Islet of Langerhans (tissue), 1 donor: ENCODE results near the gene ACER3.
"Not testable (repeated sequence)": the region's sequence is repeated elsewhere in the genome, so short reads cannot be mapped to it uniquely, and the experiment has no call there.

Experiments used
- FAIRE-seq: peaks from one replicate; lab custom pipeline; 2011; peaks lifted over from hg19 to GRCh38; lab: Jason Lieb, UNC

ACER3 gene

GRCh38 chr11:76860539-76861475 is at the start of gene ACER3:
ACER3 (plus strand) TSS chr11:76860918; CDS start chr11:76860977, 59 bp downstream.
- no peak for FAIRE-seq

- FAIRE-seq = no peak
Measured at GRCh38 chr11:76811259-76811658, 49.5 kb upstream of the ACER3 start.

DNA sequence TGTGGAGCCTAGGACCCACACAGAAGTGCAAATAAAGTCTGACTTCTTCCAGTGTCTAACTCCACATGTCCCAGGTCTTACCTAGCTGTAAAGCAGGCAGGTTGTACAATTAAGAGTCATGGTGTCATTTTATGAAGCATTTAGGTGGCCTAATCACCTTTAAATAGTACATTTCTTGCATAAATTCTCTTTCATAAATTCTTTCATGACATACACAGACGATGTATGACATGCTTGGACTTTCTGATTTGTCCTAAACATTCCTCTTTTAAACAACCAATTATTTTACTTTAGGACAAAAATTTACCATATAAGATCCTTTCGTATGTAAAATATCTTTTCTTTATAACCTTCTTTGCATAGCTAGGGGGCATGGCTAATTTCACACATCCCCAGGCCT is 46.3 kb upstream of the ACER3 start:
- FAIRE-seq = no peak

DNA sequence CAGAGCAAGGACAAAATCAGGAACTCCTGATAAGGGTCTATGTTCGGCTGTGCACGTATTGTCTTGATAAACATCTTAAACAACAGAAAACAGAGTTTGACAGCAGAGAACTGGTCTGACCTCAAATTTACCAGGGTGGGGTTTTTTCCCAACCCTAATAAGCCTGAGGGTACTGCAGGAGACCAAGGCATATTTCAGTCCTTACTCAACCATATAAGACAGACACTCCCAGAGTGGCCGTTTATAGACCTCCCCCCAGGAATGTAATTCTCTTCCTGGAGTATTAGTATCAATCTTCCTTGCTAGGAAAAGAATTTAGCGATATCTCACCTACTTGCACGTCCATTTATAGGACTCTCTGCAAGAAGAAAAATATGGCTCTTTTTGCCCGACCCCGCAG is 45.0 kb upstream of the ACER3 start:
- not testable (repeated sequence) for FAIRE-seq

- no peak for FAIRE-seq
Measured at GRCh38 chr11:76820184-76820566, 40.5 kb upstream of the ACER3 start.

GRCh38 chr11:76821396-76821795 is 39.3 kb upstream of the ACER3 start:
- FAIRE-seq = not testable (repeated sequence)

DNA sequence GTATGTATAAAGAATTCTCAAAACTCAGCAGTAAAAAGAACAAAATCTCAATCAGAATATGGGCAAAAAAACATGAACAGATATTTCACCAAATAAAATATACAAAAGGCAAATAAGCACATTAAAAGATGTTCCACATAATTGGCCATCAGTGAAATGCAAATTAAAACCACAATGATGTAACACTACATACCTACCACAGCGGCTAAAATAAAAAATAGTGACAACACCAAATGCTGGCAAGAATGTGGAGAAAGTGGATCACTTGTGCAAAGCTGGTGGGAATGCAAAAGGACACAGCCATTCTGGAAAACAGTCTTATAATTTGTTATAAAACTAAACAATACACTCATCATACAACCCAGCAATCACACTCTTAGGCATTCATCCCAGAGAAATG is 38.3 kb upstream of the ACER3 start:
- FAIRE-seq = no peak

DNA sequence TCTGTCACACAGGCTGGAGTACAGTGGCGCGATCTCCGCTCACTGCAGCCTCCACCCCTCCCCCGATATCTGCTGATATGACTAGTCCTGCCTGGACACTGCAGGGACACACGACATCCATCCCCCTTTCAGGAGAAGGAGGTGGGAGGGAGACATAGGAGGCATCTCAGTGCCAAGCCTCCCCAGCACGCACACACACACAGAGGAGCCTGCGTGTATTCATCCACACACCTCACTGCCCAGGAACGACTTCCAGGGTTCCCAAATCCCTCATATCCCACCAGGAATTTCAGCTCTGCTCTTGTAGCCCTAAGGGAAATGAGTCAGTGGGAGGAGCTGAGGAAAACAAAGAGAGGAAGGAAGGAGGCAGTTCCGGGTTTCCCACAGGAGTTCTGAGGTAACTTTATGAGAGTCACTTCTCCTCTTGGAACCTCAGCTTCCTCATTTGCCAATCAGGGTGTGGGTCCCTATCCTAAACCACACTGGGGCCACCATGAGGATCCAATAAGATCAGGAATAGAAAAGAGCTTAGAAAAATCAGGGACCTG is 37.2 kb upstream of the ACER3 start:
- no peak for FAIRE-seq

DNA sequence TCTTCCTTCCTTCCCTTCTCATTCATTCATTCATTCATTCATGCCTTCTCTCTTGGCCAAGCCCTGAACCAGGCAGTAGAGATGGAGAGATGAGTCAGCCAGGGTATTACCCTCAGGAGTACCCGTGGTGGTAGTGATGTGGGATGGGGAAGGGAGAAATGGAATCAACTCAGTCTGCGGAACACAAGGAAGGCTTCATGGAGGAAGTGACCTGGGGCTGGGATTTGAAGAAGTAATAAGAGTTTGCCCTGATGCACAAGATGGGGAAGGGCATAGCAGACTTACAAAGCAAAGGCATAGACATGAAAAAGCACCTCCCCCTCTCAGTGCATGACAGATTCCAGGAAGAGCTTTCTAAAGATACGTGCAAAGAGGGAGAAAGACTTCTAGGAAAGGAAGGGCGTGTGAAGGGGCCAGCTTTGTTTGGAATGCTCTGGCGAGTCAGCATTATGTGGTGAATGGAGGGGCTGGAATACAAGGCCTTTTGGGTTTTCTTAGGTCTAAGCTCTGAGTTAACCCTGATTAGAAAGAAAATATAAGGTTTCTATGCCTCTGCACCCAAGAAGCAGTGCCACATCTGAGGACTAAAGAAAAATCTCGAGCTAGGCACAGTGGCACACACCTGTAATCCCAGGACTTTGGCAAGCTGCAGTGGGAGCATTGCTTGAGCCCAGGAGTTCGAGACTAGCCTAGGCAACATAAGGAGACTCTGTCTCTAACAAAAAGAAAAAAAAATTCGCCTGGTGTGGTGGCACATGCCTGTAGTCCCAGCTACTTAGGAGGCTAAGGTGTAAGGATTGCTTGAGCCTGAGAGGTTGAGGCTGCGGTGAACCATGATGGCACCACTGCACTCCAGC is 36.4 kb upstream of the ACER3 start:
- no peak for FAIRE-seq

DNA sequence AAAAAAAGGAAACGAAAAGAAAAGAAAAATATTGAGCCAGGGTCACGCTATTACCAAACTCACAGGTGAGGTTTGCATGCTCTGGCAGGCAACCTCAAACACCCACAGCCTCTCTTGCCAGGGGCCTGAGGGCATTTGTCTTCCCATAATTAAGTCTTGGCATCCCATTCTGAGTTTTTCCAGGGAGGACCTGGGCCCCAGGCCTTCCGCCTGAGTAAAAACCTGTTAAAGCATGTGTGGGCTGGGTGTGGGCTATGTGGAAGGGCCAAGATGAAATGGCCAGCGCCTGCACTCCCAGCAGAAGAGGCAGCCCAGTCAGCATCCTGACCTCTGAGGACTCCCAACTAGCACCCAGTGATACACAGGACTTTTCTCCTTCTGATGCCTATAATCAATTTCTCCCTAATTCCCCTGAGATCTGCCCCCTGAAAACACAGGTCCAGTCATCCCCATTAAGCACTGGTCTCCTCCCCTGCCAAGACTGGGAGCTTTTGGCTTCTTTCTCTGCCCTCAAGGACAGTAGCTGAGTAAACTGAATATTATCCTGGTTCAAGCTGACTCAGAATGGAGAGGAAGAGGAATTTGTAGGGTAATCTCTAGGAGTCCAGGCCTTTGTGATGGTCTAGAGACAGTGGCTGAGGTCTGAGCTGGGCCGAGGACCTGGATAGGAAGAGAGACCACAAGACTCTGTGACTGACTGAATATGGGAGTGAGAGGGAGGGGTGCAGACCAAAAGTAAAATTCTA is 35.6 kb upstream of the ACER3 start:
- no peak for FAIRE-seq

DNA sequence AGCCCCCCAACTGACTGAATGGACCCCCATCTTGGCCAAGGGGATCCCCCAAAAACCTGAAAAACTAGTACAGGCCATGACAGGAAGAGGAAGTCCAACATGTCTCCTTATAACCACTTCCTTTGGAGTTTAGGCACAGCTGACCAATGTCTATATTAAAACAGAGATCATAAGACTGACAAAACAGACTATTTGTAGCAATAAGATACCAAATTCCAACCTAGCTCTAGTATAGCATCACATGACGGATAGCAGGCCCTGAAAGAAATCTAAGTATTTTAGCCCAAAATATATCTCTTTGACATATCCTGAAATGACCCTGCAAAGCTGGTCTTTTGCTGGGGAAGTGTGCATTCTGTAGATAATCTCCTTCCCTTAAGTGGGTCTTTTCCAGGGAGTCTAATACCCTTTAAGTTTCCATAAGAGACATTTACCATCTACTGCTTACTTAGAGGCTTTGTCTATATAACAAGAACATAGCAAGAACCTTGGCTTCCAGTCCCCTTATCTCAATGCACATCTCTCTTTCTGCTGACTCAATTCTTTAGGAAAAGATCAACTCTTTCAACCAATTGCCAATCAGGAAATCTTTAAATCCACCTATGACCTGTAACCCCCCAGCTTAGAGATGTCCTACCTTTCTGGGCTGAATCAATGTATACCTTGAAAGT is 34.9 kb upstream of the ACER3 start:
- no peak for FAIRE-seq

DNA sequence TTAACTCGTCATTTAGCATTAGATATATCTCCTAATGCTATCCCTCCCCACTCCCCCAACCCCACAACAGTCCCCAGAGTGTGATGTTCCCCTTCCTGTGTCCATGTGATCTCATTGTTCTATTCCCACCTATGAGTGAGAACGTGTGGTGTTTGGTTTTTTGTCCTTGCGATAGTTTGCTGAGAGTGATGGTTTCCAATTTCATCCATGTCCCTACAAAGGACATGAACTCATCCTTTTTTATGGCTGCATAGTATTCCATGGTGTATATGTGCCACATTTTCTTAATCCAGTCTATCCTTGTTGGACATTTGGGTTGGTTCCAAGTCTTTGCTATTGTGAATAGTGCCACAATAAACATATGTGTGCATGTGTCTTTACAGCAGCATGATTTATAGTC is 34.2 kb upstream of the ACER3 start:
- FAIRE-seq = not testable (repeated sequence)

DNA sequence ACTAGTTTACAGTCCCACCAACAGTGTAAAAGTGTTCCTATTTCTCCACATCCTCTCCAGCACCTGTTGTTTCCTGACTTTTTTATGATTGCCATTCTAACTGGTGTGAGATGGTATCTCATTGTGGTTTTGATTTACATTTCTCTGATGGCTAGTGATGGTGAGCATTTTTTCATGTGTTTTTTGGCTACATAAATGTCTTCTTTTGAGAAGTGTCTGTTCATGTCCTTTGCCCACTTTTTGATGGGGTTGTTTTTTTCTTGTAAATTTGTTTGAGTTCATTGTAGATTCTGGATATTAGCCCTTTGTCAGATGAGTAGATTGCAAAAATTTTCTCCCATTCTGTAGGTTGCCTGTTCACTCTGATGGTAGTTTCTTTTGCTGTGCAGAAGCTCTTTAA is 33.7 kb upstream of the ACER3 start:
- not testable (repeated sequence) for FAIRE-seq

- FAIRE-seq = no peak
Measured at GRCh38 chr11:76830639-76831327, 29.9 kb upstream of the ACER3 start.

GRCh38 chr11:76831686-76832310 is 28.9 kb upstream of the ACER3 start:
- FAIRE-seq = no peak

GRCh38 chr11:76832361-76832760 is 28.4 kb upstream of the ACER3 start:
- no peak for FAIRE-seq

DNA sequence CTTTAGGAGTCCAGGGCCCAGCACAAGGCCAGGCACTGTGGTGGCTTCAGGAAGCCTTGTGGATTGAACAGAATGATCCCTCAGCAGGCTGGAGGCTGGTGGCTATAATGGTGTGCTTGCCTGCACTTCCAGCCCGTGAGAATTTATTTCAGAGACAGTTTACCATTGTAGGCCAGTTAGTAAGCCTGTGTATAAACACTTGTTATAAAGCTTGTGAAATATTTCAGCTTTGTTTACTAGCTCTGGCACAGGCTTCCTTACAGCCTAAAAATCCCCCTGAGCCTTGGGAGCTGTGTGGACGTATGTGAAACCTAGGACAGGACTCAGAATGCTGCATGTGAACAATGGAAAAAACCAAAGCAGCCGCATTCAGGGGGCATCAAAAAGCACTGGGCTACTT is 26.6 kb upstream of the ACER3 start:
- no peak for FAIRE-seq

DNA sequence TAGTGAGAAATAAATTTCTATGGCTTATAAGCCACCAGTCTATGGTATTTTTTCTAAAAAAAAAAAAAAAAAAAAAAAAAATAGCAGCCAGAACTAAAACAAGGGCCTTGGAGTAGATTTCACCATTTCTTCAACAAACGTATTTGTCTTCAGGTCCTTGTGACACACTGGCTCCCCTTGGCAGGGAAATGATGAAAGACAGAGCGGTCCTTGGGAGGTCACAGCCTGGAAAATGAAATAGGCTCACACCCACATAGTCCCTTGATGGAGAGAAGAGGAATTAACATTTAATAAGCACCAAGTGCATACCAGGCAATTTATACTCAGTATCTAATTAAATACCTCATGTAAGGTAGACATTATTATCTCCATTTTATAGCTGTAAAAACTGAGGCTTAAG is 25.7 kb upstream of the ACER3 start:
- FAIRE-seq = no peak

GRCh38 chr11:76835928-76836612 is 24.6 kb upstream of the ACER3 start:
- FAIRE-seq = no peak
